ENCODE measurements around the gene ZNF548. TPM values are rescaled to one million over a fixed set of nuclear protein-coding genes. Genes with fewer than 3 reads are reported as not detected.

ZNF548 gene
- total RNA-seq, 4 donors from 2014 or later = 17.9 to 36.8 (median 21.8) TPM

GRCh38 chr19:57441979-57442752 lies 52.5 kb downstream of the ZNF548 start:
- Histone ChIP-seq H3K4me3 (no peak overlapping the region), H3K27ac (no peak overlapping the region), H3K27me3 (no peaks in the 10 kb centered on the region), H3K4me1 (no peaks in the 10 kb centered on the region), H3K9me3 (peaks cover 0 to 80% (median 0%) of the 10 kb centered on the region in 3 donors), H3K36me3 (peaks cover 0 to 76% of the 10 kb centered on the region in 2 donors)
- WGBS, 2 donors (ENCODE audit: low coverage in 1 of 2) = 85 to 95% methylated on average over 5 to 6 of the region's 7 CpGs
- TF ChIP-seq, protein P1, sequence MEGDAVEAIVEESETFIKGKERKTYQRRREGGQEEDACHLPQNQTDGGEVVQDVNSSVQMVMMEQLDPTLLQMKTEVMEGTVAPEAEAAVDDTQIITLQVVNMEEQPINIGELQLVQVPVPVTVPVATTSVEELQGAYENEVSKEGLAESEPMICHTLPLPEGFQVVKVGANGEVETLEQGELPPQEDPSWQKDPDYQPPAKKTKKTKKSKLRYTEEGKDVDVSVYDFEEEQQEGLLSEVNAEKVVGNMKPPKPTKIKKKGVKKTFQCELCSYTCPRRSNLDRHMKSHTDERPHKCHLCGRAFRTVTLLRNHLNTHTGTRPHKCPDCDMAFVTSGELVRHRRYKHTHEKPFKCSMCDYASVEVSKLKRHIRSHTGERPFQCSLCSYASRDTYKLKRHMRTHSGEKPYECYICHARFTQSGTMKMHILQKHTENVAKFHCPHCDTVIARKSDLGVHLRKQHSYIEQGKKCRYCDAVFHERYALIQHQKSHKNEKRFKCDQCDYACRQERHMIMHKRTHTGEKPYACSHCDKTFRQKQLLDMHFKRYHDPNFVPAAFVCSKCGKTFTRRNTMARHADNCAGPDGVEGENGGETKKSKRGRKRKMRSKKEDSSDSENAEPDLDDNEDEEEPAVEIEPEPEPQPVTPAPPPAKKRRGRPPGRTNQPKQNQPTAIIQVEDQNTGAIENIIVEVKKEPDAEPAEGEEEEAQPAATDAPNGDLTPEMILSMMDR (IDR thresholded peaks at IDR 0.05) = no peak
- ATAC-seq = no peak

DNA sequence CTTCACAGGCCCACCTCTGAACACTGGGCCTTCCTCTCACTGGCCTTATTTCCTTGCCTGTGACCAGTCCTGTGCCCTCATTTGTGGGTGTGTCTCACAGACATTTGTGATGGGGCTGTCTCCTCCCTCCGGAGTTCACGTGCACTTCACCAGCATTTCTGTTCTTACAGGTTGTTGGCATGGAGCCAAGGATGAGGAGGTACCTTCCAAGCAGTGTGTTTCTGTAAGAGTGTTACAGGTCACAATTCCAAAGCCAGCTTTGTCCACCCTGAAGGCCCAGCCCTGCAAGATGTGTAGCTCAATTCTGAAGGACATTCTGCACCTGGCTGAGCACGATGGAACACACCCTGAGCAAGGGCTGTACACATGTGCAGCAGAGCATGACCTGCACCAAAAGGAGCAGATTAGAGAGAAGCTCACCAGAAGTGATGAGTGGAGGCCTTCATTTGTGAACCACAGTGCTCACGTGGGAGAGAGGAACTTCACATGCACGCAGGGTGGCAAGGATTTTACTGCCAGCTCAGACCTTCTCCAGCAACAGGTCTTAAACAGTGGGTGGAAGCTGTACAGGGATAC lies 53.6 kb downstream of the ZNF548 start:
- H3K4me1 ChIP-seq = no peaks in the 10 kb centered on the region
- TF ChIP-seq POLR2A (IDR thresholded peaks at IDR 0.05) (no peak), POLR2AphosphoS5 (IDR thresholded peaks at IDR 0.05) (no peak), EP300 (IDR thresholded peaks at IDR 0.05) (no peak)
- TF ChIP-seq, protein P1 (IDR thresholded peaks at IDR 0.05) = no peak
- no peaks in the 10 kb centered on the region for H3K27me3 ChIP-seq
- H3K4me3 ChIP-seq = no peak overlapping the region
- ATAC-seq = no peak
- peaks cover 0 to 91% (median 0%) of the 10 kb centered on the region in 3 donors for H3K9me3 ChIP-seq
- H3K36me3 ChIP-seq = peaks cover 0 to 70% of the 10 kb centered on the region in 2 donors
- WGBS, 2 donors (ENCODE audit: low coverage in 1 of 2) = 73 to 80% methylated on average over 3 to 4 of the region's 5 CpGs
- H3K27ac ChIP-seq = no peak overlapping the region

DNA sequence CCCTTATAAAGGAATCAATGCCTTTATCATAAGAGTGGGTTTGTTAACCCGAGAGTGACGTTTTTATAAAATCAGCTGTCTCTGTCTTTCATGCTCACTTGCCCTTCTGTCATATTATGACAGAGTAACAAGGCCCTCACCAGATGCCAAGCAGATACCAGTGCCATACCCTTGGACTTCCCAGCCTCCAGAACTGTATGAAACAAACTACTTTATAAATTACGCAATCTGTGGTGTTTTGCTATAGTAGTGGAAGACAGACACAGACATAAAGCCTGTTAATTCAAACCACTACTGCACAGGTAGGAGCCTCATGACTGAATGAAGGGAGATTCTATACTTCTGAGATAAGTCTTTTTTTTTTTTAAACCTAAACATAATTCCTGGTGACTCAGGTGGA lies 62.7 kb downstream of the ZNF548 start:
- H3K36me3 ChIP-seq = peaks cover 0 to 35% of the 10 kb centered on the region in 2 donors
- no peak for ATAC-seq
- no peak for TF ChIP-seq EP300 (IDR thresholded peaks at IDR 0.05)
- TF ChIP-seq POLR2A (IDR thresholded peaks at IDR 0.05) = no peak
- TF ChIP-seq, protein P1 (IDR thresholded peaks at IDR 0.05) = no peak
- no peak for TF ChIP-seq POLR2AphosphoS5 (IDR thresholded peaks at IDR 0.05)
- no peak overlapping the region for H3K27ac ChIP-seq
- H3K9me3 ChIP-seq = peaks cover 0 to 73% (median 0%) of the 10 kb centered on the region in 3 donors
- H3K4me1 ChIP-seq = no peaks in the 10 kb centered on the region
- H3K27me3 ChIP-seq = no peaks in the 10 kb centered on the region
- WGBS, 2 donors (ENCODE audit: low coverage in 1 of 2) = 94 to 100% methylated on average over 2 to 3 of the region's 3 CpGs
- no peak overlapping the region for H3K4me3 ChIP-seq

Other genes starting within 250 kb of the ZNF548 start
- not detected for gene ZIM3, start 244.7 kb upstream of the ZNF548 start, total RNA-seq
- not detected for gene DUXA, start 222.4 kb upstream of the ZNF548 start, total RNA-seq
- 10 to 100 TPM; 37.2 to 61.3 (median 41.5) TPM for gene ZNF264, start 198.4 kb upstream of the ZNF548 start, total RNA-seq
- 1 to 10 TPM in 2 of 4 donors, under 1 TPM in 1, not detected in 1; 0.57 to 3.6 (median 1.1) TPM for gene AURKC, start 158.8 kb upstream of the ZNF548 start, total RNA-seq
- gene ZNF805, start 149.2 kb upstream of the ZNF548 start, total RNA-seq = 10 to 100 TPM; 17.4 to 27.8 (median 19.9) TPM
- gene ZNF460, start 109.4 kb upstream of the ZNF548 start, total RNA-seq = 10 to 100 TPM; 40.4 to 76.3 (median 65.3) TPM
- 10 to 100 TPM in 1 of 4 donors, 1 to 10 TPM in 3; 9.3 to 11.7 (median 9.7) TPM for gene ZNF543, start 69.4 kb upstream of the ZNF548 start, total RNA-seq
- gene ZNF304, start 38.6 kb upstream of the ZNF548 start, total RNA-seq = 10 to 100 TPM in 3 of 4 donors, 1 to 10 TPM in 1; 9.2 to 12.2 (median 10.9) TPM
- 10 to 100 TPM in 3 of 4 donors, 1 to 10 TPM in 1; 9.0 to 17.0 (median 13.2) TPM for gene TRAPPC2B, start 26.3 kb upstream of the ZNF548 start, total RNA-seq
- 1 to 10 TPM; 1.0 to 4.8 (median 2.0) TPM for gene ZNF547, start 26.3 kb upstream of the ZNF548 start, total RNA-seq
- 10 to 100 TPM in 3 of 4 donors, 1 to 10 TPM in 1; 9.1 to 21.0 (median 11.9) TPM for gene ZNF17, start 21.3 kb downstream of the ZNF548 start, total RNA-seq
- 10 to 100 TPM in 1 of 4 donors, 1 to 10 TPM in 3; 4.8 to 10.6 (median 6.8) TPM for gene ZNF749, start 45.5 kb downstream of the ZNF548 start, total RNA-seq
- gene VN1R1, start 67.3 kb downstream of the ZNF548 start, total RNA-seq = 1 to 10 TPM in 2 of 4 donors, under 1 TPM in 2; 0.57 to 2.3 (median 1.5) TPM
- 10 to 100 TPM in 2 of 4 donors, 1 to 10 TPM in 2; 5.8 to 15.5 (median 11.7) TPM for gene ZNF772, start 87.7 kb downstream of the ZNF548 start, total RNA-seq
- 10 to 100 TPM in 2 of 4 donors, 1 to 10 TPM in 2; 6.4 to 30.8 (median 10.1) TPM for gene ZNF419, start 97.9 kb downstream of the ZNF548 start, total RNA-seq
- gene ZNF773, start 110.1 kb downstream of the ZNF548 start, total RNA-seq = 10 to 100 TPM in 3 of 4 donors, 1 to 10 TPM in 1; 5.1 to 22.1 (median 13.9) TPM
- gene ZNF549, start 137.5 kb downstream of the ZNF548 start, total RNA-seq = 1 to 10 TPM; 5.4 to 9.3 (median 5.7) TPM
- gene ZNF550, start 170.0 kb downstream of the ZNF548 start, total RNA-seq = 1 to 10 TPM; 4.8 to 5.7 (median 5.2) TPM
- 1 to 10 TPM; 4.0 to 6.1 (median 5.7) TPM for gene ZNF416, start 189.1 kb downstream of the ZNF548 start, total RNA-seq
- gene ZIK1, start 194.3 kb downstream of the ZNF548 start, total RNA-seq = 10 to 100 TPM in 1 of 4 donors, 1 to 10 TPM in 3; 4.4 to 14.5 (median 6.4) TPM
- gene ZNF530, start 210.0 kb downstream of the ZNF548 start, total RNA-seq = 1 to 10 TPM; 1.4 to 6.3 (median 4.0) TPM
- 10 to 100 TPM; 23.4 to 33.1 (median 28.6) TPM for gene ZNF134, start 224.4 kb downstream of the ZNF548 start, total RNA-seq
- 10 to 100 TPM in 3 of 4 donors, 1 to 10 TPM in 1; 8.3 to 16.8 (median 15.3) TPM for gene ZNF211, start 243.3 kb downstream of the ZNF548 start, total RNA-seq